HL-60/S4 treated with phorbol 12-myristate 13-acetate at 8.2 ng/mL for 4 days and 3 days (cell line): Measurements from ENCODE around the gene PBX3.

Source experiments
- in situ Hi-C: fragments of 300-500 bp; cut with MboI; formaldehyde crosslinking; loops from 2 replicates; pipeline ENCODE4 v1.15.0; 2022; ENCODE audit warnings: low sequenced_read_pairs

The PBX3 gene

GRCh38 chr9:126016579-126017290 is 269.6 kb downstream of the PBX3 start:
- in situ Hi-C loops: no loop called here
